Thymus (tissue), 11 donors: ENCODE measurements around the gene KAT2A. TPM values are rescaled to one million over a fixed set of nuclear protein-coding genes. Genes with fewer than 3 reads are reported as not detected.

Source experiments
- DNase-seq, 9 donors: peaks; one replicate each; pipeline ENCODE4 v3.0.0-alpha.2; 2013; ENCODE audit warnings: low spot score in 9 of 9, low read depth in 6 of 9, missing footprints in 1 of 9
- H3K27ac ChIP-seq, 2 donors: one replicate each; pipeline ENCODE4 v1.5.1; 2013; ENCODE audit warnings: control low read depth in 1 of 2, low read depth in 1 of 2, low read length in 1 of 2, mild to moderate bottlenecking in 1 of 2, moderate library complexity in 1 of 2
- H3K27me3 ChIP-seq, 2 donors: one replicate each; pipeline ENCODE4 v1.5.1; 2013; ENCODE audit warnings: low read length in 1 of 2; ENCODE audit not compliant: control insufficient read depth in 2 of 2, insufficient read depth in 1 of 2
- H3K36me3 ChIP-seq, 2 donors: one replicate each; pipeline ENCODE4 v1.5.1; 2013; ENCODE audit warnings: low read length in 1 of 2, mild to moderate bottlenecking in 1 of 2, moderate library complexity in 1 of 2; ENCODE audit not compliant: control insufficient read depth in 2 of 2, insufficient read depth in 2 of 2
- H3K4me1 ChIP-seq, 2 donors: one replicate each; pipeline ENCODE4 v1.5.1; 2013; ENCODE audit warnings: low read length in 2 of 2; ENCODE audit not compliant: control insufficient read depth in 2 of 2, insufficient read depth in 2 of 2
- H3K4me3 ChIP-seq, 2 donors: one replicate each; pipeline ENCODE4 v1.5.1; 2013; ENCODE audit warnings: low read length in 2 of 2, control low read depth in 1 of 2, mild to moderate bottlenecking in 1 of 2
- H3K9me3 ChIP-seq, 2 donors: one replicate each; pipeline ENCODE4 v1.5.1; 2013; ENCODE audit warnings: low read length in 1 of 2, mild to moderate bottlenecking in 1 of 2; ENCODE audit not compliant: control insufficient read depth in 2 of 2, insufficient read depth in 1 of 2
- WGBS: extraction: QIAGEN DNeasy Blood & Tissue Kit; methylation state at CpG from one replicate; pipeline ENCODE4 v1.1.7; 2013; 5-methylcytosine and 5-hydroxymethylcytosine counted together
- polyA plus RNA-seq: library from polyadenylated mRNA; stranded (reverse); fragments of 200-250 nt; gene quantifications from one replicate; pipeline ENCODE4 v1.2.3, GENCODE V29; 2013
- total RNA-seq: library from RNA; stranded (reverse); fragments of 120-200 nt; gene quantifications from one replicate; pipeline ENCODE4 v1.2.4, GENCODE V29; 2013
- donor health status: healthy.

The KAT2A gene
- total and polyA plus RNA-seq, 2 donors: 9.7 to 103 TPM

- 38% methylated on average over 12 of the region's 12 CpGs for WGBS
- Histone ChIP-seq H3K27me3 (no peaks in the 10 kb centered on the region), H3K9me3 (peaks cover 0 to 4% of the 10 kb centered on the region in 2 donors), H3K27ac (peak overlapping the region; percentile 92 to 99), H3K36me3 (peaks cover 0 to 12% of the 10 kb centered on the region in 2 donors), H3K4me1 (peaks cover 18 to 56% of the 10 kb centered on the region in 2 donors), H3K4me3 (peak overlapping the region; percentile 31 to 51)
- peak in 1 of 9 donors; percentile 52 for DNase-seq
Measured at GRCh38 chr17:42111871-42112551, 9.2 kb downstream of the KAT2A start.

GRCh38 chr17:42111265-42111636 is 9.9 kb downstream of the KAT2A start:
- Histone ChIP-seq H3K27ac (peak overlapping the region; percentile 92 to 99), H3K27me3 (no peaks in the 10 kb centered on the region), H3K36me3 (peaks cover 0 to 12% of the 10 kb centered on the region in 2 donors), H3K4me3 (no peak overlapping the region), H3K9me3 (peaks cover 0 to 4% of the 10 kb centered on the region in 2 donors), H3K4me1 (peaks cover 18 to 52% of the 10 kb centered on the region in 2 donors)
- no peak for DNase-seq
- WGBS: 91% methylated on average over 11 of the region's 11 CpGs

- peaks cover 0 to 12% of the 10 kb centered on the region in 2 donors for H3K36me3 ChIP-seq
- no peaks in the 10 kb centered on the region for H3K27me3 ChIP-seq
- peaks cover 0 to 4% of the 10 kb centered on the region in 2 donors for H3K9me3 ChIP-seq
- no peak overlapping the region for H3K4me3 ChIP-seq
- H3K27ac ChIP-seq: peak overlapping the region; percentile 55 to 68
- 91% methylated on average over 18 of the region's 18 CpGs for WGBS
- DNase-seq: peak in 2 of 9 donors; percentile 53 to 77
- H3K4me1 ChIP-seq: peaks cover 18 to 52% of the 10 kb centered on the region in 2 donors
Measured at GRCh38 chr17:42110301-42111264, 10.6 kb downstream of the KAT2A start.

- Histone ChIP-seq H3K36me3 (peaks cover 0 to 8% of the 10 kb centered on the region in 2 donors), H3K27ac (no peak overlapping the region), H3K4me3 (no peak overlapping the region), H3K9me3 (peaks cover 0 to 4% of the 10 kb centered on the region in 2 donors), H3K4me1 (peaks cover 18 to 52% of the 10 kb centered on the region in 2 donors), H3K27me3 (no peaks in the 10 kb centered on the region)
- 91% methylated on average over 9 of the region's 9 CpGs for WGBS
- DNase-seq: no peak
Measured at GRCh38 chr17:42109086-42109485, 12.1 kb downstream of the KAT2A start.

- Histone ChIP-seq H3K4me1 (peaks cover 12 to 45% of the 10 kb centered on the region in 2 donors), H3K36me3 (peaks cover 0 to 8% of the 10 kb centered on the region in 2 donors), H3K27me3 (no peaks in the 10 kb centered on the region), H3K9me3 (peaks cover 0 to 4% of the 10 kb centered on the region in 2 donors), H3K4me3 (peak overlapping the region; percentile 35 to 38), H3K27ac (peak overlapping the region; percentile 38 to 69)
- WGBS: 40% methylated on average over 51 of the region's 51 CpGs
- DNase-seq: peak in 8 of 9 donors; percentile 79 to 94 (median 90)
Measured at GRCh38 chr17:42107597-42108576, 13.3 kb downstream of the KAT2A start.

GRCh38 chr17:42107124-42107523 is 14.0 kb downstream of the KAT2A start:
- H3K27me3 ChIP-seq: no peaks in the 10 kb centered on the region
- 73% methylated on average over 6 of the region's 6 CpGs for WGBS
- peaks cover 0 to 4% of the 10 kb centered on the region in 2 donors for H3K9me3 ChIP-seq
- DNase-seq: no peak
- no peak overlapping the region for H3K27ac ChIP-seq
- peaks cover 0 to 8% of the 10 kb centered on the region in 2 donors for H3K36me3 ChIP-seq
- H3K4me1 ChIP-seq: peaks cover 10 to 37% of the 10 kb centered on the region in 2 donors
- H3K4me3 ChIP-seq: peak overlapping the region; percentile 35 to 38

- Histone ChIP-seq H3K9me3 (peaks cover 0 to 4% of the 10 kb centered on the region in 2 donors), H3K27me3 (no peaks in the 10 kb centered on the region), H3K4me3 (no peak overlapping the region), H3K36me3 (peaks cover 0 to 8% of the 10 kb centered on the region in 2 donors), H3K4me1 (peaks cover 3 to 26% of the 10 kb centered on the region in 2 donors), H3K27ac (no peak overlapping the region)
- 96% methylated on average over 2 of the region's 2 CpGs for whole genome bisulfite sequencing
- DNase-seq: no peak
Measured at GRCh38 chr17:42106009-42106408, 15.2 kb downstream of the KAT2A start.

- WGBS: 99% methylated on average over 3 of the region's 3 CpGs
- peaks cover 0 to 4% of the 10 kb centered on the region in 2 donors for H3K9me3 ChIP-seq
- peaks cover 0 to 1% of the 10 kb centered on the region in 2 donors for H3K27me3 ChIP-seq
- DNase-seq: no peak
- H3K27ac ChIP-seq: no peak overlapping the region
- H3K4me3 ChIP-seq: no peak overlapping the region
- peaks cover 0 to 8% of the 10 kb centered on the region in 2 donors for H3K36me3 ChIP-seq
- H3K4me1 ChIP-seq: peaks cover 3 to 15% of the 10 kb centered on the region in 2 donors
Measured at GRCh38 chr17:42104264-42104663, 16.9 kb downstream of the KAT2A start.
